Activated T-helper 17 cell treated with anti-CD3 and anti-CD28 coated beads, Interleukin-2, amount 50 U/mL, for 72 hours (primary cell): ENCODE results near the gene KLK8. TPM values are rescaled to one million over a fixed set of nuclear protein-coding genes. Genes with fewer than 3 reads are reported as not detected.

Source experiments
- ATAC-seq: fragments of 150-1000 bp; cut with Tn5 transposase; replicated peaks from 2 replicates; pipeline ENCODE4 v1.10.0; 2021; ENCODE audit warnings: mild to moderate bottlenecking, moderate library complexity
- H3K27ac Mint-ChIP-seq: one replicate; pipeline ENCODE4 v1.8.0; 2022; ENCODE audit warnings: mixed read lengths
- H3K27me3 Mint-ChIP-seq: one replicate; pipeline ENCODE4 v1.8.0; 2022; ENCODE audit warnings: mixed read lengths
- H3K36me3 Mint-ChIP-seq: one replicate; pipeline ENCODE4 v1.8.0; 2022; ENCODE audit warnings: low read depth, mild to moderate bottlenecking, mixed read lengths
- H3K4me1 Mint-ChIP-seq: one replicate; pipeline ENCODE4 v1.8.0; 2022; ENCODE audit warnings: mixed read lengths
- H3K4me3 Mint-ChIP-seq: one replicate; pipeline ENCODE4 v1.8.0; 2022; ENCODE audit warnings: mild to moderate bottlenecking, mixed read lengths
- H3K9me3 Mint-ChIP-seq: one replicate; pipeline ENCODE4 v1.8.0; 2022; ENCODE audit warnings: mixed read lengths
- total RNA-seq, 2 donors: library from RNA; stranded (reverse); gene quantifications; one replicate each; pipeline ENCODE4 v1.2.3, GENCODE V29; 2022

Gene KLK8
- total RNA-seq, 2 donors from 2014 or later = not detected

- no peak overlapping the region for H3K27ac Mint-ChIP-seq
- no peak overlapping the region for H3K4me3 Mint-ChIP-seq
- no peak for ATAC-seq
- H3K27me3 Mint-ChIP-seq = peaks cover 46% of the 10 kb centered on the region
- H3K9me3 Mint-ChIP-seq = peaks cover 16% of the 10 kb centered on the region
- peaks cover 6% of the 10 kb centered on the region for H3K4me1 Mint-ChIP-seq
- H3K36me3 Mint-ChIP-seq = no peaks in the 10 kb centered on the region
These were observed 39.2 kb downstream of the KLK8 start for GRCh38 chr19:50962245-50962644.

- Mint-ChIP-seq H3K4me3 (no peak overlapping the region), H3K9me3 (peaks cover 16% of the 10 kb centered on the region), H3K4me1 (peaks cover 6% of the 10 kb centered on the region), H3K36me3 (no peaks in the 10 kb centered on the region), H3K27ac (no peak overlapping the region), H3K27me3 (peaks cover 40% of the 10 kb centered on the region)
- no peak for ATAC-seq
These were observed 41.5 kb downstream of the KLK8 start for GRCh38 chr19:50959731-50960500.

- Mint-ChIP-seq H3K27ac (no peak overlapping the region), H3K4me1 (peaks cover 6% of the 10 kb centered on the region), H3K27me3 (peaks cover 37% of the 10 kb centered on the region), H3K9me3 (peaks cover 12% of the 10 kb centered on the region), H3K36me3 (no peaks in the 10 kb centered on the region), H3K4me3 (no peak overlapping the region)
- no peak for ATAC-seq
These were observed 43.8 kb downstream of the KLK8 start for GRCh38 chr19:50957587-50957986.

GRCh38 chr19:50952910-50953309 lies 48.5 kb downstream of the KLK8 start, which contains the start of gene KLK5:
Gene KLK5 (minus strand): TSS chr19:50953038. CDS start chr19:50952657, 381 bp downstream.
- Mint-ChIP-seq H3K4me3 (no peak within 1 kb of the TSS), H3K27me3 (peaks cover 31% of the 10 kb centered on the region), H3K36me3 (no peaks in the 10 kb centered on the region), H3K9me3 (no peaks in the 10 kb centered on the region), H3K4me1 (no peaks in the 10 kb centered on the region), H3K27ac (no peak within 1 kb of the TSS)
- no peak for ATAC-seq

GRCh38 chr19:50949861-50950260 lies 51.5 kb downstream of the KLK8 start:
- Mint-ChIP-seq H3K4me3 (no peak overlapping the region), H3K36me3 (no peaks in the 10 kb centered on the region), H3K4me1 (no peaks in the 10 kb centered on the region), H3K9me3 (no peaks in the 10 kb centered on the region), H3K27me3 (peaks cover 31% of the 10 kb centered on the region), H3K27ac (no peak overlapping the region)
- no peak for ATAC-seq

- ATAC-seq = no peak
- Mint-ChIP-seq H3K27ac (no peak overlapping the region), H3K4me1 (no peaks in the 10 kb centered on the region), H3K36me3 (no peaks in the 10 kb centered on the region), H3K9me3 (no peaks in the 10 kb centered on the region), H3K4me3 (no peak overlapping the region), H3K27me3 (peaks cover 29% of the 10 kb centered on the region)
These were observed 54.3 kb downstream of the KLK8 start for GRCh38 chr19:50947123-50947522.

Other genes with a start within 250 kb of the KLK8 start
- not detected for gene GPR32, start 231.1 kb downstream of the KLK8 start, total RNA-seq
- not detected for gene ACP4, start 211.2 kb downstream of the KLK8 start, total RNA-seq
- 1 to 10 TPM in 1 of 2 donors, under 1 TPM in 1; 0.39 to 2.0 TPM for gene KLK1, start 177.8 kb downstream of the KLK8 start, total RNA-seq
- not detected for gene KLK15, start 168.0 kb downstream of the KLK8 start, total RNA-seq
- gene KLK3, start 146.7 kb downstream of the KLK8 start, total RNA-seq = not detected
- under 1 TPM in 1 of 2 donors, not detected in 1; 0.24 TPM for gene KLK2, start 128.2 kb downstream of the KLK8 start, total RNA-seq
- not detected for gene KLK4, start 90.2 kb downstream of the KLK8 start, total RNA-seq
- not detected for gene KLK5, start 48.6 kb downstream of the KLK8 start, total RNA-seq
- gene KLK6, start 32.0 kb downstream of the KLK8 start, total RNA-seq = not detected
- gene KLK7, start 17.7 kb downstream of the KLK8 start, total RNA-seq = not detected
- not detected for gene KLK10, start 18.1 kb upstream of the KLK8 start, total RNA-seq
- not detected for gene KLK11, start 25.0 kb upstream of the KLK8 start, total RNA-seq
- gene KLK12, start 33.4 kb upstream of the KLK8 start, total RNA-seq = not detected
- not detected for gene KLK13, start 63.5 kb upstream of the KLK8 start, total RNA-seq
- under 1 TPM; 0.26 to 0.77 TPM for gene KLK14, start 81.3 kb upstream of the KLK8 start, total RNA-seq
- gene CTU1, start 106.8 kb upstream of the KLK8 start, total RNA-seq = 1 to 10 TPM; 7.0 to 9.7 TPM
- under 1 TPM; 0.15 to 0.74 TPM for gene SIGLEC9, start 123.3 kb upstream of the KLK8 start, total RNA-seq
- gene SIGLEC7, start 140.7 kb upstream of the KLK8 start, total RNA-seq = not detected
- gene CD33, start 223.5 kb upstream of the KLK8 start, total RNA-seq = 1 to 10 TPM in 1 of 2 donors, not detected in 1; 1.2 TPM
- under 1 TPM in 1 of 2 donors, not detected in 1; 0.30 TPM for gene SIGLECL1, start 249.5 kb upstream of the KLK8 start, total RNA-seq